Sigmoid colon (tissue), 7 donors: ENCODE measurements around the gene PLEKHH1. TPM values are rescaled to one million over a fixed set of nuclear protein-coding genes. Genes with fewer than 3 reads are reported as not detected.
A peak's percentile ranks its signal among the peaks of the same experiment; 100 is the strongest.
"Not testable (repeated sequence)": the region's sequence is repeated elsewhere in the genome, so short reads cannot be mapped to it uniquely, and the experiment has no call there.

ENCODE experiments used
- DNase-seq: peaks from one replicate; pipeline ENCODE4 v3.0.0-alpha.2; 2019
- H3K27ac ChIP-seq, 4 donors: fragments of 200-600 bp; sonication (generic); one replicate each; pipeline ENCODE4 v1.5.1; 2016 to 2019; ENCODE audit warnings: mild to moderate bottlenecking in 1 of 4
- H3K27me3 ChIP-seq, 3 donors: fragments of 200-600 bp; sonication (generic); one replicate each; pipeline ENCODE4 v1.5.1; 2019; ENCODE audit warnings: mild to moderate bottlenecking in 1 of 3
- H3K36me3 ChIP-seq, 4 donors: fragments of 200-600 bp; sonication (generic); one replicate each; pipeline ENCODE4 v1.5.1; 2016 to 2019
- H3K4me1 ChIP-seq, 4 donors: fragments of 200-600 bp; sonication (generic); one replicate each; pipeline ENCODE4 v1.5.1; 2017 to 2019
- H3K4me3 ChIP-seq, 4 donors: fragments of 200-600 bp; sonication (generic); one replicate each; pipeline ENCODE4 v1.5.1; 2017 to 2019; ENCODE audit warnings: mild to moderate bottlenecking in 2 of 4, moderate library complexity in 1 of 4
- H3K9me3 ChIP-seq, 4 donors: fragments of 200-600 bp in 3 of 4; sonication (generic) in 3 of 4; one replicate each; pipeline versions ENCODE4 v1.5.1 to v1.6.1; 2013 to 2019
- CTCF ChIP-seq, 4 experiments: fragments of 450-650 bp in 3 of 4; fragments of 200-600 bp in 1 of 4; IDR thresholded peaks; one replicate each; pipeline ENCODE4 v1.5.1; 2016 to 2019; ENCODE audit warnings: antibody characterized with exemption in 4 of 4, mild to moderate bottlenecking in 3 of 4, moderate library complexity in 2 of 4
- EP300 ChIP-seq, 4 donors: sonication (generic); formaldehyde crosslinking; IDR thresholded peaks; one replicate each; pipeline ENCODE4 v1.6.1; 2017; ENCODE audit warnings: antibody characterized with exemption in 4 of 4
- POLR2A ChIP-seq, 2 donors: fragments of 450-650 bp; IDR thresholded peaks; one replicate each; pipeline ENCODE4 v1.6.1; 2016; ENCODE audit warnings: antibody characterized with exemption in 2 of 2, mild to moderate bottlenecking in 2 of 2, moderate library complexity in 2 of 2
- POLR2AphosphoS5 ChIP-seq, 4 donors: sonication (generic); formaldehyde crosslinking; IDR thresholded peaks; one replicate each; pipeline ENCODE4 v1.6.1; 2017; ENCODE audit warnings: antibody characterized with exemption in 4 of 4
- WGBS, 2 donors: extraction: QIAGEN DNeasy Blood & Tissue Kit; methylation state at CpG; one replicate each; pipeline ENCODE4 v1.1.7; 2013; 5-methylcytosine and 5-hydroxymethylcytosine counted together
- intact Hi-C: fragments of 100-400 bp; cut with DNase I; formaldehyde crosslinking; loops from one replicate; pipeline ENCODE4 v1.15.1; 2023
- polyA plus RNA-seq, 3 donors: library from polyadenylated mRNA; stranded (reverse); fragments of 200-250 nt; gene quantifications; one replicate each; pipeline ENCODE4 v1.2.3, GENCODE V29; 2013
- total RNA-seq, 4 donors: library from RNA; depleted of rRNA; stranded (reverse); fragments of >200 nt; gene quantifications; one replicate each; pipeline ENCODE4 v1.1.0, GENCODE V29; 2016
- donor health status: healthy with polysubstance abuse.
- donor health status: Bipolar disorder and iron deficiency.
- donor health status: healthy.

The PLEKHH1 gene
- total and polyA plus RNA-seq, 7 donors, result 2.0 to 25.3 (median 8.0) TPM

- DNase-seq, result peak; percentile 68
- Histone ChIP-seq H3K9me3 (no peaks in the 10 kb centered on the region), H3K4me3 (peak overlapping the region; percentile 46 to 64 (median 60)), H3K27me3 (no peaks in the 10 kb centered on the region), H3K27ac (peak overlapping the region; percentile 75 to 80 (median 78)), H3K4me1 (peaks cover 0 to 45% (median 40%) of the 10 kb centered on the region in 4 donors), H3K36me3 (no peaks in the 10 kb centered on the region)
- intact Hi-C loops, result no loop called here
- TF ChIP-seq POLR2AphosphoS5 (IDR thresholded peaks at IDR 0.05) (no peak), EP300 (IDR thresholded peaks at IDR 0.05) (no peak), CTCF (IDR thresholded peaks at IDR 0.05) (no peak), POLR2A (IDR thresholded peaks at IDR 0.05) (no peak)
- 4 to 11% methylated on average over 19 of the region's 19 CpGs for WGBS, 2 donors
These were observed 87.2 kb downstream of the PLEKHH1 start for GRCh38 chr14:67620217-67620785.

DNA sequence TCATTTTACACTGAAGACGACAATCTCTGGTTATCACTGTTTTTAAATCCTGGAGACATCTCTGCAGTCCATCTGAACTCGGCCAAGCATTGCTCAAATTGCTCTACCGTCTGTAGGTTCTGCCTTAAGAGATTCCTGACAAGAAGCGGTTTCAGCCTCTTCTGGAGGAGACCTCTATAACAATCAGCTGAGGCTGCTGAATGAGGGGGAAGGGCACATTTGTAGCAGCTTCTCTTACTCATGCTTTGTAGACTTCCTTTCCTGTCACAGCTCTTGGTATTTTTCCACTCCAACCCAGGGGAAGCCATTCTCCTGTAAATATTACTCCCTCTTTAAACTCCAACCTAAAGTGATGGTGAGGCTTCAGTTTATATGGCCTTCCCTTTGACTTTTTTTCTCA is 89.6 kb downstream of the PLEKHH1 start:
- no peaks in the 10 kb centered on the region for H3K27me3 ChIP-seq
- no peaks in the 10 kb centered on the region for H3K36me3 ChIP-seq
- peak overlapping the region; percentile 72 to 82 (median 79) for H3K27ac ChIP-seq
- H3K4me1 ChIP-seq, result peaks cover 0 to 45% (median 40%) of the 10 kb centered on the region in 4 donors
- 55 to 85% methylated on average over 4 of the region's 4 CpGs for WGBS, 2 donors
- no peak for TF ChIP-seq POLR2A (IDR thresholded peaks at IDR 0.05)
- TF ChIP-seq CTCF (IDR thresholded peaks at IDR 0.05), result no peak
- peak in 1 of 4 donors; percentile 38 for TF ChIP-seq EP300 (IDR thresholded peaks at IDR 0.05)
- peak in 1 of 4 donors; percentile 67 for TF ChIP-seq POLR2AphosphoS5 (IDR thresholded peaks at IDR 0.05)
- intact Hi-C loops, result no loop called here
- DNase-seq, result peak; percentile 83
- no peak overlapping the region for H3K4me3 ChIP-seq
- no peaks in the 10 kb centered on the region for H3K9me3 ChIP-seq

GRCh38 chr14:67623114-67623513 is 90.0 kb downstream of the PLEKHH1 start:
- intact Hi-C loops, result no loop called here

GRCh38 chr14:67626131-67626530 is 93.0 kb downstream of the PLEKHH1 start:
- intact Hi-C loops, H3K27ac ChIP-seq, H3K4me3 ChIP-seq, DNase-seq, H3K9me3 ChIP-seq, H3K27me3 ChIP-seq, H3K36me3 ChIP-seq: not testable (repeated sequence)
- WGBS, 2 donors, result 81 to 85% methylated on average over 1 of the region's 1 CpG
- H3K4me1 ChIP-seq, result peaks cover 0 to 23% (median 22%) of the 10 kb centered on the region in 4 donors

More at GRCh38 chr14:67623114-67623513, 90.0 kb downstream of the PLEKHH1 start:
- no peak for DNase-seq
- TF ChIP-seq EP300 (IDR thresholded peaks at IDR 0.05) (no peak), POLR2A (IDR thresholded peaks at IDR 0.05) (no peak), POLR2AphosphoS5 (IDR thresholded peaks at IDR 0.05) (no peak), CTCF (IDR thresholded peaks at IDR 0.05) (no peak)
- WGBS, 2 donors, result 37 to 63% methylated on average over 2 of the region's 2 CpGs
- no peak overlapping the region for H3K4me3 ChIP-seq
- H3K27ac ChIP-seq, result peak overlapping the region; percentile 72 to 82 (median 79)
- no peaks in the 10 kb centered on the region for H3K9me3 ChIP-seq
- H3K4me1 ChIP-seq, result peaks cover 0 to 45% (median 40%) of the 10 kb centered on the region in 4 donors
- no peaks in the 10 kb centered on the region for H3K27me3 ChIP-seq
- no peaks in the 10 kb centered on the region for H3K36me3 ChIP-seq

- H3K36me3 ChIP-seq, result no peaks in the 10 kb centered on the region
- H3K4me3 ChIP-seq, result no peak overlapping the region
- peaks cover 0 to 15% (median 15%) of the 10 kb centered on the region in 4 donors for H3K4me1 ChIP-seq
- H3K27ac ChIP-seq, result no peak overlapping the region
- H3K27me3 ChIP-seq, result no peaks in the 10 kb centered on the region
- TF ChIP-seq EP300 (IDR thresholded peaks at IDR 0.05) (no peak), CTCF (IDR thresholded peaks at IDR 0.05) (no peak), POLR2A (IDR thresholded peaks at IDR 0.05) (no peak), POLR2AphosphoS5 (IDR thresholded peaks at IDR 0.05) (no peak)
- no peak for DNase-seq
- intact Hi-C loops, result no loop called here
- H3K9me3 ChIP-seq, result no peaks in the 10 kb centered on the region
These were observed 94.4 kb downstream of the PLEKHH1 start for GRCh38 chr14:67627519-67627918.
